Measurements from ENCODE around the gene CBLN1.

DNA sequence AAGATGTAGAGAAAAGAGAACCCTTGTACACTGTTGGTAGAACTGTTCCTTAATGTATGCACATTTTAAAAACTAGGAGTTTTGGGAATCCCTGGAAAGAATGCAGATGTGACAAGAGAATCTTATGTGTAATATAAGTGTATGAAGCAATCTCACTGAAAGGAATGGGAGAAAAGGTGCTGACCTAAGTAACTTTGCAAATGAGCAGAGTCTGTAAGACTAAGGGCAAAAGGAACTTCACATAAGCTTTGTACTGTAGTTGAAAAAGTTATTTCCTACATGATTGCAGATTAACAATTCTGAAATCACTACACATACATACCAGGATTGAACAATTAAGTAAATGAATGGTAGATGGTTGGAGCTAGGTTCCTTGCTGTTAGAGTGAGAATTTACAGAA, 22.3 kb downstream of the CBLN1 start:
- TF ChIP-seq, protein P1, sequence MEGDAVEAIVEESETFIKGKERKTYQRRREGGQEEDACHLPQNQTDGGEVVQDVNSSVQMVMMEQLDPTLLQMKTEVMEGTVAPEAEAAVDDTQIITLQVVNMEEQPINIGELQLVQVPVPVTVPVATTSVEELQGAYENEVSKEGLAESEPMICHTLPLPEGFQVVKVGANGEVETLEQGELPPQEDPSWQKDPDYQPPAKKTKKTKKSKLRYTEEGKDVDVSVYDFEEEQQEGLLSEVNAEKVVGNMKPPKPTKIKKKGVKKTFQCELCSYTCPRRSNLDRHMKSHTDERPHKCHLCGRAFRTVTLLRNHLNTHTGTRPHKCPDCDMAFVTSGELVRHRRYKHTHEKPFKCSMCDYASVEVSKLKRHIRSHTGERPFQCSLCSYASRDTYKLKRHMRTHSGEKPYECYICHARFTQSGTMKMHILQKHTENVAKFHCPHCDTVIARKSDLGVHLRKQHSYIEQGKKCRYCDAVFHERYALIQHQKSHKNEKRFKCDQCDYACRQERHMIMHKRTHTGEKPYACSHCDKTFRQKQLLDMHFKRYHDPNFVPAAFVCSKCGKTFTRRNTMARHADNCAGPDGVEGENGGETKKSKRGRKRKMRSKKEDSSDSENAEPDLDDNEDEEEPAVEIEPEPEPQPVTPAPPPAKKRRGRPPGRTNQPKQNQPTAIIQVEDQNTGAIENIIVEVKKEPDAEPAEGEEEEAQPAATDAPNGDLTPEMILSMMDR (IDR thresholded peaks at IDR 0.05 in 4 of 5, conservative IDR thresholded peaks at IDR 0.05 in 1 of 5) = no peak
- no peak for TF ChIP-seq POLR2A (IDR thresholded peaks at IDR 0.05)
